ENCODE data around the gene SLC25A18.

Gene SLC25A18

GRCh38 chr22:17570851-17571631 is 7.7 kb downstream of the SLC25A18 start:
- no peak for FAIRE-seq

GRCh38 chr22:17575151-17575550 is 11.9 kb downstream of the SLC25A18 start:
- FAIRE-seq: no peak

- FAIRE-seq: no peak
These were observed 12.4 kb downstream of the SLC25A18 start for GRCh38 chr22:17575681-17576080.

- no peak for FAIRE-seq
These were observed 13.2 kb downstream of the SLC25A18 start for GRCh38 chr22:17576470-17576869.

GRCh38 chr22:17578136-17578754 is 14.9 kb downstream of the SLC25A18 start:
- FAIRE-seq: no peak

GRCh38 chr22:17579535-17579981 is 16.3 kb downstream of the SLC25A18 start:
- no peak for FAIRE-seq

- no peak for FAIRE-seq
These were observed 17.2 kb downstream of the SLC25A18 start for GRCh38 chr22:17580441-17581031.

GRCh38 chr22:17581056-17581455 is 17.8 kb downstream of the SLC25A18 start:
- no peak for FAIRE-seq

- FAIRE-seq: no peak
These were observed 18.3 kb downstream of the SLC25A18 start for GRCh38 chr22:17581631-17582030.

GRCh38 chr22:17583151-17583550 is 19.9 kb downstream of the SLC25A18 start:
- FAIRE-seq: no peak

GRCh38 chr22:17586831-17587440 is 23.6 kb downstream of the SLC25A18 start:
- FAIRE-seq: no peak

- FAIRE-seq: no peak
These were observed 24.3 kb downstream of the SLC25A18 start for GRCh38 chr22:17587629-17588028.

GRCh38 chr22:17588606-17589005 is 25.3 kb downstream of the SLC25A18 start:
- no peak for FAIRE-seq

GRCh38 chr22:17589810-17590375 is 26.6 kb downstream of the SLC25A18 start:
- no peak for FAIRE-seq

GRCh38 chr22:17590586-17590985 is 27.3 kb downstream of the SLC25A18 start:
- FAIRE-seq: no peak

- FAIRE-seq: no peak
These were observed 28.9 kb downstream of the SLC25A18 start for GRCh38 chr22:17592201-17592600.

GRCh38 chr22:17596226-17596625 is 32.9 kb downstream of the SLC25A18 start:
- no peak for FAIRE-seq

- FAIRE-seq: no peak
These were observed 33.9 kb downstream of the SLC25A18 start for GRCh38 chr22:17597217-17597616.

GRCh38 chr22:17598318-17598717 is 35.0 kb downstream of the SLC25A18 start:
- FAIRE-seq: no peak

GRCh38 chr22:17601031-17601430 is 37.7 kb downstream of the SLC25A18 start:
- FAIRE-seq: no peak

GRCh38 chr22:17603668-17604067 is 40.4 kb downstream of the SLC25A18 start:
- FAIRE-seq: no peak

- FAIRE-seq: no peak
These were observed 43.2 kb downstream of the SLC25A18 start for GRCh38 chr22:17606496-17606895.

- no peak for FAIRE-seq
These were observed 44.7 kb downstream of the SLC25A18 start for GRCh38 chr22:17607891-17608521.

All from islet of Langerhans (tissue), 1 donor.